Stomach (tissue), 4 donors: ENCODE data around the gene TENM4.

Experiments used
- CTCF ChIP-seq, 7 experiments: fragments of 450-650 bp in 4 of 7; fragments of 200-600 bp in 3 of 7; sonication (generic) in 3 of 7; IDR thresholded peaks; one replicate each; pipeline ENCODE4 v1.5.1; 2016 to 2019; ENCODE audit warnings: antibody characterized with exemption in 7 of 7, control low read depth in 2 of 7, mild to moderate bottlenecking in 1 of 7
- POLR2A ChIP-seq, 4 donors: fragments of 450-650 bp; IDR thresholded peaks; one replicate each; pipeline ENCODE4 v1.6.1; 2016; ENCODE audit warnings: antibody characterized with exemption in 4 of 4, control low read depth in 2 of 4, mild to moderate bottlenecking in 1 of 4, moderate library complexity in 1 of 4

DNA sequence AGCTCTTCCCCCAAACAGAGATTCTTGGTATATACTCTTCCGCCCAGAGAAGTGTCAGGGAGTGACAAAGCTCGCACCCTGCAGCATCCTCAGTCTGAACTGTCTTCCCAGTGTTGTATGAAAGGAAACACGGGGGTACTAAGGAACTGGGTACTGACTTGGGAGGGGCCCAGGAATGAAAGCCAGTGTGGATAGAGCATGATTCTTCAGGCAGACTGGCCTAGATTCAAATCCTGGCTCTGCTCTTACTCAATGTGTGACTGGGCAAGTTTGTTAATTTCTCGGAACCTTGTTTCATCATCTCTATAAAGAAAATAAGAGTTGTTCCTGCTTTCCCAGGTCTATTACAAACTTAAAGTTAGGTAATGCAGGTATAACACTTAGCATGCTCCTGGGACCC, 600.2 kb downstream of the TENM4 start:
- TF ChIP-seq CTCF (IDR thresholded peaks at IDR 0.05) (no peak), POLR2A (IDR thresholded peaks at IDR 0.05) (no peak)
